ENCODE data around the gene SFT2D3. TPM values are rescaled to one million over a fixed set of nuclear protein-coding genes. Genes with fewer than 3 reads are reported as not detected.

The SFT2D3 gene
- total RNA-seq, 4 donors from 2014 or later: 6.8 to 13.7 (median 8.3) TPM

DNA sequence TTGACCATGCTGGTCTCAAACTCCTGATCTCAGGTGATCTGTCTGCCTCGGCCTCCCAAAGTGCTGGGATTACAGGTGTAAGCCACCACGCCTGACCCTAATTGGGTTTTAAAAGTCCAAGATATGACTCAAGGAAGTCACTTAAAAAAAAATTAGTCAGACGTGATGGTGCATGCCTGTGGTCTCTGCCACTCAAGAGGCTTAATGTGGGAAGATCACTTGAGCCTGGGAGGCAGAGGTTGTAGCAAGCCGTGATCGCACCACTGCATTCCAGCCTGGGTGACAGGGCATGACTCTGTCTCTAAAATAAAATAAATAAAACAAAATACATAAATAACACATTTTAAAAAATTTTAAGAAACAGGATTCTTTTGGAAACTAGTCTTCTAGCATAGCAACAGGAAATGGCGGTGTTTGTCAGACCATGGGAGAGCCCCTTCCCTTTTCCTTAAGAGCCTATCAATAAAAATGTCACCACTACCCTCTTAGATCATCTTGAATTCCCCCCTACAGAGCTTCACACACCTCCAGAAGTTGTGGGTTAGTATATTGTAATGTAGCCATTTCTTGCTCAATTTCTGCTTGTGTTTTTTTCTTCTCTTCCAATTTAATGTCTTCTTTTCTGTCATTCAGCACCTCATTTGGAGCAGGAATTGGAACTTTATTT lies 20.1 kb downstream of the SFT2D3 start:
- no peak for DNase-seq
- H3K4me3 ChIP-seq: no peak overlapping the region
- no peaks in the 10 kb centered on the region for H3K9me3 ChIP-seq
- TF ChIP-seq POLR2AphosphoS5 (IDR thresholded peaks at IDR 0.05): no peak
- no peak for TF ChIP-seq POLR2A (IDR thresholded peaks at IDR 0.05)
- no peak for TF ChIP-seq EP300 (IDR thresholded peaks at IDR 0.05; ENCODE audit: low read depth)
- TF ChIP-seq, protein P1, sequence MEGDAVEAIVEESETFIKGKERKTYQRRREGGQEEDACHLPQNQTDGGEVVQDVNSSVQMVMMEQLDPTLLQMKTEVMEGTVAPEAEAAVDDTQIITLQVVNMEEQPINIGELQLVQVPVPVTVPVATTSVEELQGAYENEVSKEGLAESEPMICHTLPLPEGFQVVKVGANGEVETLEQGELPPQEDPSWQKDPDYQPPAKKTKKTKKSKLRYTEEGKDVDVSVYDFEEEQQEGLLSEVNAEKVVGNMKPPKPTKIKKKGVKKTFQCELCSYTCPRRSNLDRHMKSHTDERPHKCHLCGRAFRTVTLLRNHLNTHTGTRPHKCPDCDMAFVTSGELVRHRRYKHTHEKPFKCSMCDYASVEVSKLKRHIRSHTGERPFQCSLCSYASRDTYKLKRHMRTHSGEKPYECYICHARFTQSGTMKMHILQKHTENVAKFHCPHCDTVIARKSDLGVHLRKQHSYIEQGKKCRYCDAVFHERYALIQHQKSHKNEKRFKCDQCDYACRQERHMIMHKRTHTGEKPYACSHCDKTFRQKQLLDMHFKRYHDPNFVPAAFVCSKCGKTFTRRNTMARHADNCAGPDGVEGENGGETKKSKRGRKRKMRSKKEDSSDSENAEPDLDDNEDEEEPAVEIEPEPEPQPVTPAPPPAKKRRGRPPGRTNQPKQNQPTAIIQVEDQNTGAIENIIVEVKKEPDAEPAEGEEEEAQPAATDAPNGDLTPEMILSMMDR (IDR thresholded peaks at IDR 0.05): no peak
- intact Hi-C loops (cut with DNase I; ENCODE audit: low total_unique reads): loop anchor here (1.0 kb wide), 1 partner anchor 29 kb away; no protein-coding TSS in a partner anchor
- no peaks in the 10 kb centered on the region for H3K27me3 ChIP-seq
- H3K36me3 ChIP-seq: peaks cover 0 to 41% (median 20%) of the 10 kb centered on the region in 4 donors
- WGBS, 2 donors (ENCODE audit: low coverage in 1 of 2): 90 to 100% methylated on average over 1 to 6 of the region's 6 CpGs
- H3K4me1 ChIP-seq: no peaks in the 10 kb centered on the region
- H3K27ac ChIP-seq: no peak overlapping the region
- in situ Hi-C loops (cut with MboI; ENCODE audit: low pct_ligation_motif_present in 1 of 4, low pct_unique_long_range_greater_than_20kb in 1 of 4, low sequenced_read_pairs in 3 of 4): no loop called here

DNA sequence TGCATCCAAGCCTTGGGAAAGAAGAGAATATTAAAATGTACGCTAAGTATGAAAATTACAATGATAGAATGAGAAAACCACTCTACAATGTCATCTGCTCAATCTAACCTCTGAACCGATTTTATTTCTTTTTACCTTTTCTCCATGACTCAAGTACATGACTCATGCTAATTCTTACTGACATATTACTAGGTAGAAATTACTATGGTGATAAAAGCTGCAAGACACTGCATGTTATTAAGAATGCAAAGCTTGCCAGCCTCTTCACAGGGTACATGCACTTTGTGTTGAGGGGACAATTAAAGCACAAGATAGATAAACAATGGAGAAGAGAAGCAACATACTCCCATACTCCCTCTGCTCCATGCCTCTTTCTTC lies 20.7 kb downstream of the SFT2D3 start:
- no peaks in the 10 kb centered on the region for H3K4me1 ChIP-seq
- peaks cover 0 to 41% (median 20%) of the 10 kb centered on the region in 4 donors for H3K36me3 ChIP-seq
- H3K9me3 ChIP-seq: no peaks in the 10 kb centered on the region
- no peak for DNase-seq
- no peaks in the 10 kb centered on the region for H3K27me3 ChIP-seq
- H3K27ac ChIP-seq: no peak overlapping the region
- H3K4me3 ChIP-seq: no peak overlapping the region
- TF ChIP-seq, protein P1 (IDR thresholded peaks at IDR 0.05): no peak
- TF ChIP-seq EP300 (IDR thresholded peaks at IDR 0.05; ENCODE audit: low read depth): no peak
- no peak for TF ChIP-seq POLR2AphosphoS5 (IDR thresholded peaks at IDR 0.05)
- TF ChIP-seq POLR2A (IDR thresholded peaks at IDR 0.05): no peak
- WGBS, 2 donors (ENCODE audit: low coverage in 1 of 2): 82 to 93% methylated on average over 2 of the region's 2 CpGs
- in situ Hi-C loops (cut with MboI; ENCODE audit: low pct_ligation_motif_present in 1 of 4, low pct_unique_long_range_greater_than_20kb in 1 of 4, low sequenced_read_pairs in 3 of 4) (no loop called here), intact Hi-C loops (cut with DNase I; ENCODE audit: low total_unique reads) (loop anchor here (1.0 kb wide), 1 partner anchor 28 kb away; no protein-coding TSS in a partner anchor)

GRCh38 chr2:127722807-127723206 lies 21.5 kb downstream of the SFT2D3 start:
- 84 to 91% methylated on average over 3 of the region's 3 CpGs for WGBS, 2 donors (ENCODE audit: low coverage in 1 of 2)
- H3K27me3 ChIP-seq: no peaks in the 10 kb centered on the region

DNA sequence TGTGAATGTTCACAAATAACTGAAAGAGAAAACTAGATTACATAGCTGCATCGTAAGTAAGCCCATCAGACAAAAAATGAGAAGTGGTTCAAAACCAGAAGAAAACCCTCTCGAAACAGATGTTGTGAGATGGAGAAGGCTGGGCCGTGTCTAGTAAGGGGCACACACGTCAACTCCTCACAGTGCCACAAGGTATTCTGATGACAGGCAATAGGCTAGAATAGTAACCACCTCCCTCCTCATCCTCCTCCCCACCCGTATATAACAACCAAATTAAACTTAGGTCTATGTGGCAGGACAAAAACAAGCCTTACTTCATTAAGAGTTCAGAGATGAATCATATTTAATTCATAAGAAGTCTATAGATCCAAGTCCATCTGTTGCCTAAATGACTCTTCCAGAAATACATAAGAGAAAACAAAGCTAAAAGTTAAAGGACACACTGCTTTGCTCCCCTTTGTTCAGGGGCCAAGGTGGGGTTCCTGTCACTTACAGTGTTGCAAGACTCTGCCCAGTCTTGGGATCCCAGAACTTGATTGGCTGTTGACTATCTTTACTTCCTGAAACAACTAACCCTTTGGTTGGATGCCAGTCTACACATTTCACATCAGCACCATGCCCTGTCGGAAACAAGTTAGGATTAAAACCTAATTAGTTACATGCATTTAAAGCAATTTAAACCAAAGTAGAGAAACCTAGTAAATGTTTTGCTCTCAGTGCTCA lies 25.0 kb downstream of the SFT2D3 start:
- Histone ChIP-seq H3K27ac (no peak overlapping the region), H3K4me3 (no peak overlapping the region), H3K9me3 (no peaks in the 10 kb centered on the region), H3K27me3 (no peaks in the 10 kb centered on the region), H3K36me3 (peaks cover 0 to 15% (median 7%) of the 10 kb centered on the region in 4 donors), H3K4me1 (no peaks in the 10 kb centered on the region)
- whole genome bisulfite sequencing, 2 donors (ENCODE audit: low coverage in 1 of 2): 85 to 93% methylated on average over 5 to 6 of the region's 6 CpGs
- in situ Hi-C loops (cut with MboI; ENCODE audit: low pct_ligation_motif_present in 1 of 4, low pct_unique_long_range_greater_than_20kb in 1 of 4, low sequenced_read_pairs in 3 of 4) (no loop called here), intact Hi-C loops (cut with DNase I; ENCODE audit: low total_unique reads) (no loop called here)
- no peak for TF ChIP-seq POLR2A (IDR thresholded peaks at IDR 0.05)
- no peak for TF ChIP-seq EP300 (IDR thresholded peaks at IDR 0.05; ENCODE audit: low read depth)
- TF ChIP-seq, protein P1 (IDR thresholded peaks at IDR 0.05): no peak
- no peak for TF ChIP-seq POLR2AphosphoS5 (IDR thresholded peaks at IDR 0.05)
- DNase-seq: no peak

More at GRCh38 chr2:127722807-127723206, 21.5 kb downstream of the SFT2D3 start:
- H3K36me3 ChIP-seq: peaks cover 0 to 41% (median 20%) of the 10 kb centered on the region in 4 donors
- no peak overlapping the region for H3K4me3 ChIP-seq
- no peak for DNase-seq
- no peak overlapping the region for H3K27ac ChIP-seq
- H3K4me1 ChIP-seq: no peaks in the 10 kb centered on the region
- in situ Hi-C loops (cut with MboI; ENCODE audit: low pct_ligation_motif_present in 1 of 4, low pct_unique_long_range_greater_than_20kb in 1 of 4, low sequenced_read_pairs in 3 of 4) (no loop called here), intact Hi-C loops (cut with DNase I; ENCODE audit: low total_unique reads) (no loop called here)
- H3K9me3 ChIP-seq: no peaks in the 10 kb centered on the region
- TF ChIP-seq POLR2A (IDR thresholded peaks at IDR 0.05): no peak
- TF ChIP-seq, protein P1 (IDR thresholded peaks at IDR 0.05): no peak
- TF ChIP-seq POLR2AphosphoS5 (IDR thresholded peaks at IDR 0.05): no peak
- TF ChIP-seq EP300 (IDR thresholded peaks at IDR 0.05; ENCODE audit: low read depth): no peak

Data from transverse colon (tissue), 4 donors.